Type B pancreatic cell (in vitro differentiated cells): ENCODE measurements around the gene TFF3. TPM values are rescaled to one million over a fixed set of nuclear protein-coding genes. Genes with fewer than 3 reads are reported as not detected.

Source experiments
- DNase-seq: peaks from one replicate; pipeline ENCODE4 v3.0.0; 2021; ENCODE audit warnings: mixed read lengths; ENCODE audit not compliant: unreplicated experiment; ENCODE audit errors: extremely low spot score
- H3K27ac Mint-ChIP-seq: 2 replicates; pipeline ENCODE4 v1.8.0; 2021; ENCODE audit warnings: mild to moderate bottlenecking, mixed read lengths
- H3K27me3 Mint-ChIP-seq: 2 replicates; pipeline ENCODE4 v1.8.0; 2021; ENCODE audit warnings: mixed read lengths
- H3K36me3 Mint-ChIP-seq: 2 replicates; pipeline ENCODE4 v1.8.0; 2021; ENCODE audit warnings: mixed read lengths
- H3K4me1 Mint-ChIP-seq: one replicate; pipeline ENCODE4 v1.8.0; 2021; ENCODE audit warnings: mixed read lengths; ENCODE audit not compliant: unreplicated experiment
- H3K4me3 Mint-ChIP-seq: 2 replicates; pipeline ENCODE4 v1.8.0; 2021; ENCODE audit warnings: mild to moderate bottlenecking, mixed read lengths
- H3K9me3 Mint-ChIP-seq: 2 replicates; pipeline ENCODE4 v1.8.0; 2021; ENCODE audit warnings: mixed read lengths
- CTCF ChIP-seq: fragments of 200-600 bp; sonication (generic); conservative IDR thresholded peaks from 2 replicates; pipeline ENCODE4 v1.5.0; 2021; ENCODE audit warnings: antibody characterized with exemption, mild to moderate bottlenecking
- total RNA-seq: library from RNA; stranded (reverse); gene quantifications from 2 replicates; pipeline ENCODE4 v1.2.1, GENCODE V29; 2021; ENCODE audit warnings: low replicate concordance

TFF3 gene
- total RNA-seq, 1 donor from 2014 or later, result 31.5 TPM

GRCh38 chr21:42301371-42302075, 13.7 kb downstream of the TFF3 start:
- Mint-ChIP-seq H3K9me3 (no peaks in the 10 kb centered on the region), H3K27me3 (no peaks in the 10 kb centered on the region), H3K4me1 (no peaks in the 10 kb centered on the region), H3K27ac (no peak overlapping the region), H3K4me3 (no peak overlapping the region), H3K36me3 (no peaks in the 10 kb centered on the region)
- no peak for DNase-seq
- no peak for TF ChIP-seq CTCF

- no peak for DNase-seq
- no peaks in the 10 kb centered on the region for H3K9me3 Mint-ChIP-seq
- no peaks in the 10 kb centered on the region for H3K27me3 Mint-ChIP-seq
- H3K36me3 Mint-ChIP-seq, result peaks cover under 1% of the 10 kb centered on the region
- H3K4me1 Mint-ChIP-seq, result no peaks in the 10 kb centered on the region
- H3K27ac Mint-ChIP-seq, result no peak overlapping the region
- TF ChIP-seq CTCF, result no peak
- H3K4me3 Mint-ChIP-seq, result no peak overlapping the region
Observed at GRCh38 chr21:42300956-42301355, 14.3 kb downstream of the TFF3 start.

- H3K36me3 Mint-ChIP-seq, result peaks cover 7% of the 10 kb centered on the region
- no peaks in the 10 kb centered on the region for H3K9me3 Mint-ChIP-seq
- no peak overlapping the region for H3K27ac Mint-ChIP-seq
- peaks cover 4% of the 10 kb centered on the region for H3K27me3 Mint-ChIP-seq
- H3K4me1 Mint-ChIP-seq, result peaks cover 6% of the 10 kb centered on the region
- no peak for DNase-seq
- TF ChIP-seq CTCF, result no peak
- no peak overlapping the region for H3K4me3 Mint-ChIP-seq
Observed at GRCh38 chr21:42300045-42300583, 15.1 kb downstream of the TFF3 start.

GRCh38 chr21:42299324-42300044, 15.7 kb downstream of the TFF3 start:
- DNase-seq, result no peak
- Mint-ChIP-seq H3K4me1 (peaks cover 6% of the 10 kb centered on the region), H3K4me3 (no peak overlapping the region), H3K36me3 (peaks cover 11% of the 10 kb centered on the region), H3K27ac (no peak overlapping the region), H3K27me3 (peaks cover 4% of the 10 kb centered on the region), H3K9me3 (no peaks in the 10 kb centered on the region)
- TF ChIP-seq CTCF, result no peak

GRCh38 chr21:42298657-42299056, 16.6 kb downstream of the TFF3 start:
- DNase-seq, result no peak
- Mint-ChIP-seq H3K4me1 (peaks cover 6% of the 10 kb centered on the region), H3K4me3 (no peak overlapping the region), H3K27ac (no peak overlapping the region), H3K9me3 (no peaks in the 10 kb centered on the region), H3K36me3 (peaks cover 11% of the 10 kb centered on the region), H3K27me3 (peaks cover 4% of the 10 kb centered on the region)
- no peak for TF ChIP-seq CTCF
